Left lung (tissue), 14 donors: ENCODE data around the gene GSTM4. TPM values are rescaled to one million over a fixed set of nuclear protein-coding genes. Genes with fewer than 3 reads are reported as not detected.
A peak's percentile ranks its signal among the peaks of the same experiment; 100 is the strongest.

Experiments
- ATAC-seq: fragments of 200-7000 bp; cut with Tn5 transposase; one replicate; pipeline ENCODE4 v1.9.1; 2020; ENCODE audit warnings: moderate library complexity
- DNase-seq, 4 donors: peaks; one replicate each; pipeline ENCODE4 v3.0.0-alpha.2; 2013 to 2020
- H3K27ac ChIP-seq, 2 donors: fragments of 200-600 bp; sonication (generic) in 1 of 2; one replicate each; pipeline versions ENCODE4 v1.5.0 to v1.8.0; 2020 to 2021
- H3K27me3 ChIP-seq, 2 donors: fragments of 200-600 bp; sonication (generic) in 1 of 2; one replicate each; pipeline versions ENCODE4 v1.5.0 to v1.8.0; 2020 to 2021
- H3K36me3 ChIP-seq, 2 donors: fragments of 200-600 bp; sonication (generic) in 1 of 2; one replicate each; pipeline versions ENCODE4 v1.5.0 to v1.8.0; 2020 to 2021
- H3K4me1 ChIP-seq, 2 donors: fragments of 200-600 bp; one replicate each; pipeline ENCODE4 v1.8.0; 2021
- H3K4me3 ChIP-seq, 2 donors: fragments of 200-600 bp; sonication (generic) in 1 of 2; one replicate each; pipeline versions ENCODE4 v1.5.0 to v1.8.0; 2020 to 2021; ENCODE audit warnings: mild to moderate bottlenecking in 1 of 2
- H3K9me3 ChIP-seq, 2 donors: fragments of 200-600 bp; sonication (generic) in 1 of 2; one replicate each; pipeline versions ENCODE4 v1.5.0 to v1.8.0; 2020 to 2021
- CTCF ChIP-seq, 2 donors: fragments of 200-600 bp; sonication (generic) in 1 of 2; IDR thresholded peaks; one replicate each; pipeline versions ENCODE4 v1.5.0 to v1.8.0; 2021; ENCODE audit warnings: antibody characterized with exemption in 2 of 2
- intact Hi-C, 2 donors: fragments of 100-400 bp; cut with DNase I; formaldehyde crosslinking; loops; one replicate each; pipeline versions ENCODE4 v1.11.2 to v1.14.2; 2022
- long read RNA-seq, 12 donors: library from polyadenylated mRNA in 2 of 12; unstranded in 2 of 12; transcript quantifications; one replicate each; pipeline ENCODE4 v2.0.0 and lab custom pipeline, GENCODE V29; 2019 to 2026
- polyA plus RNA-seq, 6 donors: library from polyadenylated mRNA; unstranded; fragments of 120-200 nt; gene quantifications; one replicate each; pipeline ENCODE4 v1.2.1, GENCODE V29; 2013; ENCODE audit not compliant: insufficient read length in 6 of 6
- total RNA-seq, 2 donors: library from RNA; stranded (reverse); fragmentation: NEBNext Ultra II Directional; extraction: Animal tissue kit (Norgen Biotek cat#: 25700); gene quantifications; one replicate each; pipeline ENCODE4 v1.2.1, GENCODE V29; 2021
- donor health status: DM: no; HTN: yes; CAD: no.
- donor health status: DM: no; HTN: no; CAD: no.

The GSTM4 gene
- 10 to 100 TPM; 20.2 to 22.2 TPM for total RNA-seq
- polyA plus RNA-seq: 10 to 100 TPM; 28.7 to 37.2 (median 29.8) TPM
- long read RNA-seq, donor 1, transcript GSTM4-204 (8 exons, 1,412 nt): major isoform, 7 of 11 reads
- long read RNA-seq, donor 1, partial matches to known transcripts: 0 of 11 reads
- long read RNA-seq, donor 1, other reads (novel, unspliced or antisense): 0 of 11 reads
- long read RNA-seq, donor 2, transcript GSTM4-204 (8 exons, 1,412 nt): major isoform, 7 of 8 reads
- long read RNA-seq, donor 2, partial matches to known transcripts: 0 of 8 reads
- long read RNA-seq, donor 2, other reads (novel, unspliced or antisense): 0 of 8 reads
- long read RNA-seq, donor 3, transcript GSTM4-204 (8 exons, 1,412 nt): major isoform, 5 of 17 reads
- long read RNA-seq, donor 3, partial matches to known transcripts: 0 of 17 reads
- long read RNA-seq, donor 3, other reads (novel, unspliced or antisense): 8 of 17 reads
- long read RNA-seq, donor 4, transcript GSTM4-204 (8 exons, 1,412 nt): major isoform, 11 of 16 reads
- long read RNA-seq, donor 4, partial matches to known transcripts: 0 of 16 reads
- long read RNA-seq, donor 4, other reads (novel, unspliced or antisense): 2 of 16 reads
- long read RNA-seq, donor 5, transcript GSTM4-204 (8 exons, 1,412 nt): major isoform, 7 of 18 reads
- long read RNA-seq, donor 5, partial matches to known transcripts: 7 of 18 reads
- long read RNA-seq, donor 5, other reads (novel, unspliced or antisense): 0 of 18 reads
- long read RNA-seq, donor 6, partial matches to known transcripts: 0 of 7 reads
- long read RNA-seq, donor 6, other reads (novel, unspliced or antisense): 0 of 7 reads
- long read RNA-seq, donor 7, partial matches to known transcripts: 0 of 3 reads
- long read RNA-seq, donor 7, other reads (novel, unspliced or antisense): 0 of 3 reads
- long read RNA-seq, donor 8, transcript GSTM4-204 (8 exons, 1,412 nt): major isoform, 6 of 11 reads
- long read RNA-seq, donor 8, partial matches to known transcripts: 5 of 11 reads
- long read RNA-seq, donor 8, other reads (novel, unspliced or antisense): 0 of 11 reads
- long read RNA-seq, donor 9: 0 reads
- long read RNA-seq, donor 10, transcript GSTM4-201 (8 exons, 1,321 nt): minor isoform, 11 of 51 reads
- long read RNA-seq, donor 10, transcript GSTM4-204 (8 exons, 1,412 nt): major isoform, 28 of 51 reads
- long read RNA-seq, donor 10, partial matches to known transcripts: 3 of 51 reads
- long read RNA-seq, donor 10, other reads (novel, unspliced or antisense): 9 of 51 reads
- long read RNA-seq, donor 11, transcript GSTM4-210 (3 exons, 921 nt): minor isoform, 7 of 17 reads
- long read RNA-seq, donor 11, transcript GSTM4-204 (8 exons, 1,412 nt): major isoform, 9 of 17 reads
- long read RNA-seq, donor 11, partial matches to known transcripts: 0 of 17 reads
- long read RNA-seq, donor 11, other reads (novel, unspliced or antisense): 0 of 17 reads
- long read RNA-seq, donor 12, partial matches to known transcripts: 0 of 7 reads
- long read RNA-seq, donor 12, other reads (novel, unspliced or antisense): 0 of 7 reads

- no peak for TF ChIP-seq CTCF (IDR thresholded peaks at IDR 0.05)
- ATAC-seq: peak; percentile 98
- intact Hi-C loops: loop anchor here in 1 of 2 donors (10.0 kb wide), 1 partner anchor 119 kb away; no protein-coding TSS in a partner anchor
- H3K36me3 ChIP-seq: peaks cover 0 to 7% of the 10 kb centered on the region in 2 donors
- peak within 1 kb of the TSS; percentile 69 to 81 for H3K27ac ChIP-seq
- H3K4me1 ChIP-seq: peaks cover 0 to 18% of the 10 kb centered on the region in 2 donors
- peak; percentile 82 to 95 (median 84) for DNase-seq
- H3K9me3 ChIP-seq: no peaks in the 10 kb centered on the region
- no peaks in the 10 kb centered on the region for H3K27me3 ChIP-seq
- peak within 1 kb of the TSS; percentile 69 to 72 for H3K4me3 ChIP-seq
Observed at GRCh38 chr1:109655615-109656519, at the start of gene GSTM4. Gene GSTM4, plus strand, starts transcription at chr1:109656099. Its CDS starts 291 bp downstream, at chr1:109656390.

- H3K36me3 ChIP-seq: no peaks in the 10 kb centered on the region
- H3K9me3 ChIP-seq: no peaks in the 10 kb centered on the region
- no peak for TF ChIP-seq CTCF (IDR thresholded peaks at IDR 0.05)
- H3K4me3 ChIP-seq: no peak overlapping the region
- ATAC-seq (no peak), DNase-seq (no peak)
- intact Hi-C loops: no loop called here
- H3K27ac ChIP-seq: no peak overlapping the region
- H3K27me3 ChIP-seq: no peaks in the 10 kb centered on the region
- peaks cover 0 to 8% of the 10 kb centered on the region in 2 donors for H3K4me1 ChIP-seq
Observed at GRCh38 chr1:109609881-109610280, 46.0 kb upstream of the GSTM4 start.

- no peak for DNase-seq
- no peaks in the 10 kb centered on the region for H3K27me3 ChIP-seq
- TF ChIP-seq CTCF (IDR thresholded peaks at IDR 0.05): no peak
- no peak overlapping the region for H3K4me3 ChIP-seq
- no peak overlapping the region for H3K27ac ChIP-seq
- intact Hi-C loops: no loop called here
- no peaks in the 10 kb centered on the region for H3K36me3 ChIP-seq
- H3K4me1 ChIP-seq: peaks cover 0 to 17% of the 10 kb centered on the region in 2 donors
- no peaks in the 10 kb centered on the region for H3K9me3 ChIP-seq
- no peak for ATAC-seq
Observed at GRCh38 chr1:109610609-109611307, 45.1 kb upstream of the GSTM4 start.
